Spleen (tissue), 7 donors: ENCODE measurements around the gene STXBP1.
A peak's percentile ranks its signal among the peaks of the same experiment; 100 is the strongest.

Experiments used
- POLR2A ChIP-seq, 3 donors: fragments of 450-650 bp; IDR thresholded peaks; one replicate each; pipeline ENCODE4 v1.5.1; 2017; ENCODE audit warnings: antibody characterized with exemption in 3 of 3, mild to moderate bottlenecking in 1 of 3
- POLR2AphosphoS5 ChIP-seq, 3 donors: sonication (generic); formaldehyde crosslinking; IDR thresholded peaks; one replicate each; pipeline ENCODE4 v1.5.1; 2017; ENCODE audit warnings: antibody characterized with exemption in 3 of 3
- TF ChIP-seq, protein P1 (sequence below), 11 experiments: fragments of 200-600 bp in 7 of 11; fragments of 450-650 bp in 4 of 11; sonication (generic) in 4 of 11; IDR thresholded peaks in 8 of 11; conservative IDR thresholded peaks in 3 of 11; 1 replicate in 7 of 11; 2 replicates in 4 of 11; pipeline versions ENCODE4 v1.4.0 to v1.8.0; 2016 to 2021; ENCODE audit warnings: antibody characterized with exemption in 11 of 11, inconsistent platforms in 4 of 11, mild to moderate bottlenecking in 1 of 11
- donor health status: DM: no; HTN: no; CAD: no; lungs with moderate emphysema.
- donor health status: DM: no; HTN: no; CAD: no.
- donor health status: DM: no; HTN: no; CAD: no.

- peak; percentile 57 to 75 (median 67) for TF ChIP-seq POLR2AphosphoS5 (IDR thresholded peaks at IDR 0.05)
- TF ChIP-seq POLR2A (IDR thresholded peaks at IDR 0.05): no peak
- TF ChIP-seq, protein P1, sequence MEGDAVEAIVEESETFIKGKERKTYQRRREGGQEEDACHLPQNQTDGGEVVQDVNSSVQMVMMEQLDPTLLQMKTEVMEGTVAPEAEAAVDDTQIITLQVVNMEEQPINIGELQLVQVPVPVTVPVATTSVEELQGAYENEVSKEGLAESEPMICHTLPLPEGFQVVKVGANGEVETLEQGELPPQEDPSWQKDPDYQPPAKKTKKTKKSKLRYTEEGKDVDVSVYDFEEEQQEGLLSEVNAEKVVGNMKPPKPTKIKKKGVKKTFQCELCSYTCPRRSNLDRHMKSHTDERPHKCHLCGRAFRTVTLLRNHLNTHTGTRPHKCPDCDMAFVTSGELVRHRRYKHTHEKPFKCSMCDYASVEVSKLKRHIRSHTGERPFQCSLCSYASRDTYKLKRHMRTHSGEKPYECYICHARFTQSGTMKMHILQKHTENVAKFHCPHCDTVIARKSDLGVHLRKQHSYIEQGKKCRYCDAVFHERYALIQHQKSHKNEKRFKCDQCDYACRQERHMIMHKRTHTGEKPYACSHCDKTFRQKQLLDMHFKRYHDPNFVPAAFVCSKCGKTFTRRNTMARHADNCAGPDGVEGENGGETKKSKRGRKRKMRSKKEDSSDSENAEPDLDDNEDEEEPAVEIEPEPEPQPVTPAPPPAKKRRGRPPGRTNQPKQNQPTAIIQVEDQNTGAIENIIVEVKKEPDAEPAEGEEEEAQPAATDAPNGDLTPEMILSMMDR (IDR thresholded peaks at IDR 0.05 in 8 of 11, conservative IDR thresholded peaks at IDR 0.05 in 3 of 11): no peak
Measured at GRCh38 chr9:127608104-127608966, 3.7 kb upstream of the STXBP1 start.
